ENCODE results near the gene NUDT21. TPM values are rescaled to one million over a fixed set of nuclear protein-coding genes. Genes with fewer than 3 reads are reported as not detected.

Gene NUDT21
- total and polyA plus RNA-seq, 3 donors from 2014 or later: 67.7 to 224 (median 75.3) TPM

GRCh38 chr16:56480776-56481467, 29.8 kb upstream of the NUDT21 start:
- WGBS, 2 donors: 79 to 88% methylated on average over 7 of the region's 7 CpGs
- H3K4me3 ChIP-seq: no peak overlapping the region
- no peak for DNase-seq
- H3K36me3 ChIP-seq (ENCODE audit: low read depth, missing control alignments): no peaks in the 10 kb centered on the region
- H3K27me3 ChIP-seq: no peaks in the 10 kb centered on the region
- no peak overlapping the region for H3K27ac ChIP-seq
- no peaks in the 10 kb centered on the region for H3K4me1 ChIP-seq
- intact Hi-C loops (cut with DNase I; ENCODE audit: low total_unique reads): no loop called here
- H3K9me3 ChIP-seq: no peaks in the 10 kb centered on the region
- TF ChIP-seq, protein P1, sequence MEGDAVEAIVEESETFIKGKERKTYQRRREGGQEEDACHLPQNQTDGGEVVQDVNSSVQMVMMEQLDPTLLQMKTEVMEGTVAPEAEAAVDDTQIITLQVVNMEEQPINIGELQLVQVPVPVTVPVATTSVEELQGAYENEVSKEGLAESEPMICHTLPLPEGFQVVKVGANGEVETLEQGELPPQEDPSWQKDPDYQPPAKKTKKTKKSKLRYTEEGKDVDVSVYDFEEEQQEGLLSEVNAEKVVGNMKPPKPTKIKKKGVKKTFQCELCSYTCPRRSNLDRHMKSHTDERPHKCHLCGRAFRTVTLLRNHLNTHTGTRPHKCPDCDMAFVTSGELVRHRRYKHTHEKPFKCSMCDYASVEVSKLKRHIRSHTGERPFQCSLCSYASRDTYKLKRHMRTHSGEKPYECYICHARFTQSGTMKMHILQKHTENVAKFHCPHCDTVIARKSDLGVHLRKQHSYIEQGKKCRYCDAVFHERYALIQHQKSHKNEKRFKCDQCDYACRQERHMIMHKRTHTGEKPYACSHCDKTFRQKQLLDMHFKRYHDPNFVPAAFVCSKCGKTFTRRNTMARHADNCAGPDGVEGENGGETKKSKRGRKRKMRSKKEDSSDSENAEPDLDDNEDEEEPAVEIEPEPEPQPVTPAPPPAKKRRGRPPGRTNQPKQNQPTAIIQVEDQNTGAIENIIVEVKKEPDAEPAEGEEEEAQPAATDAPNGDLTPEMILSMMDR (IDR thresholded peaks at IDR 0.05): no peak
- TF ChIP-seq POLR2A (IDR thresholded peaks at IDR 0.05): no peak

DNA sequence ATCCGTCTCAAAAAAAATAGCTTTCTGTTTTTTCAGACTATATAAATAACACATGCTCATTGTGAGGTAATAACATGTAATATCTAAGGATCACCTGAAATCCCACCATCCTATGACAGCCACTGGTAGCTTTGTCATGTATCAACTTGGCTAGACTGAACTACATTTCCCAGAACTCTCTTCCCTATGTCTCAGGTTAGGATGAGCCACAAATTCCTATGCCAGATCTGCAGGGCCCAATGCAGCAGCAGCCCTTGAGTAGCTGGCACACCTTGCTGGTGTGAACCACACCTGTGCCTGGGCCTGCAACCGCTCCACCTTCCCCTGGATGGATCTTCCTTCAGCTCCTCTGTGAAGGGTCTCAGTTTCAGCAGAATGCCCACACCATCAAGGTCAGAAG, 28.3 kb upstream of the NUDT21 start:
- Histone ChIP-seq H3K27ac (no peak overlapping the region), H3K27me3 (no peaks in the 10 kb centered on the region), H3K36me3 (ENCODE audit: low read depth, missing control alignments) (no peaks in the 10 kb centered on the region), H3K4me3 (no peak overlapping the region), H3K4me1 (no peaks in the 10 kb centered on the region), H3K9me3 (no peaks in the 10 kb centered on the region)
- DNase-seq: no peak
- TF ChIP-seq, protein P1 (IDR thresholded peaks at IDR 0.05): no peak
- TF ChIP-seq POLR2A (IDR thresholded peaks at IDR 0.05): no peak
- WGBS, 2 donors: 93 to 97% methylated on average over 2 of the region's 2 CpGs
- intact Hi-C loops (cut with DNase I; ENCODE audit: low total_unique reads): no loop called here

DNA sequence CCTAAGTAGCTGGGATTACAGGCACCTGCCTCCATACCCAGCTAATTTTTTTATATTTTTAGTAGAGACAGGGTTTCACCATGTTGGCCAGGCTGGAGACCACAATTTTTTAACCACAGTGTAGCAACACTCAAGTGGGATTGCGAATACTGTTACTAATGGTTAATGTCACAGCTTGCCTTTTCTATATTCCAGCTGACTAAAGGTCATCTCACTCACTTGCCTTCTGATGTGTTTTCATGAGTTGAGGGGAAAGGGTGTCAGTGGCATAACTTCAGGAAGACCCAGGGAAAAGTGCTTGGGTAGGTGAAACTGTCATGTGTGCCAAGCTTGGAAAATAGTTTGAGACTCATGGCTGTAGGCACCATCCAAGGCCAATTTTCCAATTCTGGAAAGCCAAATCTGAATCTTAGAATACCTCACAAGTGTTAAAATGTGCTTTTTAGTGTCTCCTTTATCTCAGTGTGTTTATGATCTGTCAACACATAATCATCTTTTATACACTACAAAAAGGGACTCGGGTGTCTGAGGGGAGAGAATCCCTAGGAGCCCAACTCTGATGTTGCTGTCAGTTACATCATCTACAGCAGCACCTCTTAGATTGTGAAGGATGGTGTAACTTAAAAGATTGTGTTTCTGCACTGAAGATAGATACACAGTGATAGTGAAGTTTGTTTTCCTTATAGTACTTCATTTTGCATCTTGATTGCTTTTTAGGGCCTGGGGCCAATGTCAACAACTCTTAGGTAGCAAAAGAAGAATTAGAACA, 27.3 kb upstream of the NUDT21 start:
- no peaks in the 10 kb centered on the region for H3K9me3 ChIP-seq
- H3K4me3 ChIP-seq: no peak overlapping the region
- TF ChIP-seq, protein P1 (IDR thresholded peaks at IDR 0.05): no peak
- no peak for TF ChIP-seq POLR2A (IDR thresholded peaks at IDR 0.05)
- no peak for DNase-seq
- H3K27me3 ChIP-seq: no peaks in the 10 kb centered on the region
- H3K4me1 ChIP-seq: no peaks in the 10 kb centered on the region
- 88 to 91% methylated on average over 2 of the region's 2 CpGs for WGBS, 2 donors
- intact Hi-C loops (cut with DNase I; ENCODE audit: low total_unique reads): no loop called here
- no peak overlapping the region for H3K27ac ChIP-seq
- H3K36me3 ChIP-seq (ENCODE audit: low read depth, missing control alignments): no peaks in the 10 kb centered on the region

GRCh38 chr16:56477096-56477878, 26.2 kb upstream of the NUDT21 start:
- no peaks in the 10 kb centered on the region for H3K27me3 ChIP-seq
- intact Hi-C loops (cut with DNase I; ENCODE audit: low total_unique reads): no loop called here

More at GRCh38 chr16:56477096-56477878, 26.2 kb upstream of the NUDT21 start:
- Histone ChIP-seq H3K9me3 (no peaks in the 10 kb centered on the region), H3K36me3 (ENCODE audit: low read depth, missing control alignments) (no peaks in the 10 kb centered on the region), H3K4me1 (no peaks in the 10 kb centered on the region), H3K27ac (no peak overlapping the region), H3K4me3 (no peak overlapping the region)
- WGBS, 2 donors: 90 to 94% methylated on average over 2 of the region's 2 CpGs
- no peak for TF ChIP-seq POLR2A (IDR thresholded peaks at IDR 0.05)
- TF ChIP-seq, protein P1 (IDR thresholded peaks at IDR 0.05): no peak
- DNase-seq: no peak
